Muscle of leg (tissue), 11 donors: ENCODE measurements around the gene RIBC1. TPM values are rescaled to one million over a fixed set of nuclear protein-coding genes. Genes with fewer than 3 reads are reported as not detected.
"Not testable (repeated sequence)": the region's sequence is repeated elsewhere in the genome, so short reads cannot be mapped to it uniquely, and the experiment has no call there.

ENCODE experiments used
- DNase-seq: peaks from one replicate; pipeline ENCODE4 v3.0.0; 2013
- H3K27ac ChIP-seq: one replicate; pipeline ENCODE4 v1.5.1; 2013; ENCODE audit warnings: mild to moderate bottlenecking, low read length, control low read depth
- H3K27me3 ChIP-seq: one replicate; pipeline ENCODE4 v1.6.1; 2013; ENCODE audit warnings: low read length; ENCODE audit not compliant: control insufficient read depth, insufficient read depth
- H3K36me3 ChIP-seq: one replicate; pipeline ENCODE4 v1.6.1; 2013; ENCODE audit warnings: low read length; ENCODE audit not compliant: control insufficient read depth, insufficient read depth
- H3K4me1 ChIP-seq: one replicate; pipeline ENCODE4 v1.6.1; 2013; ENCODE audit warnings: low read length; ENCODE audit not compliant: control insufficient read depth, insufficient read depth
- H3K4me3 ChIP-seq: one replicate; pipeline ENCODE4 v1.5.1; 2013; ENCODE audit warnings: low read length, control low read depth
- H3K9me3 ChIP-seq: replicated peaks from 2 replicates; pipeline ENCODE4 v1.6.1; 2013; ENCODE audit warnings: low read depth, low read length; ENCODE audit not compliant: control insufficient read depth
- WGBS: methylation state at CpG from one replicate; pipeline ENCODE4 v1.1.5; 2013; ENCODE audit warnings: missing lambda C conversion rate; ENCODE audit not compliant: insufficient coverage; 5-methylcytosine and 5-hydroxymethylcytosine counted together
- polyA plus RNA-seq, 8 donors: library from polyadenylated mRNA; unstranded; fragments of 120-200 nt; gene quantifications; one replicate each; pipeline versions ENCODE4 v1.2.1 to v1.2.3, GENCODE V29; 2013; ENCODE audit warnings: inconsistent platforms in 1 of 8, low replicate concordance in 1 of 8; ENCODE audit not compliant: insufficient read length in 8 of 8, insufficient read depth in 1 of 8
- total RNA-seq: library from RNA; stranded (reverse); fragments of 120-200 nt; gene quantifications from one replicate; pipeline ENCODE4 v1.2.4, GENCODE V29; 2013

Gene RIBC1
- total and polyA plus RNA-seq, 9 donors: 0.31 to 0.99 (median 0.54) TPM

GRCh38 chrX:53395605-53396298 is 26.9 kb upstream of the RIBC1 start:
- Histone ChIP-seq H3K4me3 (no peak overlapping the region), H3K4me1 (no peaks in the 10 kb centered on the region), H3K27me3 (no peaks in the 10 kb centered on the region), H3K9me3 (no peaks in the 10 kb centered on the region), H3K27ac (no peak overlapping the region), H3K36me3 (peaks cover 30% of the 10 kb centered on the region)
- no peak for DNase-seq
- 97% methylated on average over 2 of the region's 2 CpGs for WGBS

- Histone ChIP-seq H3K36me3 (peaks cover 30% of the 10 kb centered on the region), H3K4me3 (no peak overlapping the region), H3K27ac (no peak overlapping the region), H3K4me1 (no peaks in the 10 kb centered on the region), H3K9me3 (no peaks in the 10 kb centered on the region), H3K27me3 (no peaks in the 10 kb centered on the region)
- WGBS: no CpG with 5 or more reads among the region's 1 CpG
- DNase-seq: no peak
Observed at GRCh38 chrX:53398216-53398615, 24.5 kb upstream of the RIBC1 start.

- peaks cover 2% of the 10 kb centered on the region for H3K27me3 ChIP-seq
- H3K27ac ChIP-seq: no peak overlapping the region
- H3K4me1 ChIP-seq: no peaks in the 10 kb centered on the region
- H3K9me3 ChIP-seq: no peaks in the 10 kb centered on the region
- H3K36me3 ChIP-seq: peaks cover 64% of the 10 kb centered on the region
- WGBS: 93% methylated on average over 9 of the region's 10 CpGs
- H3K4me3 ChIP-seq: no peak overlapping the region
- no peak for DNase-seq
Observed at GRCh38 chrX:53403535-53403934, 19.1 kb upstream of the RIBC1 start.

GRCh38 chrX:53412446-53412845 is 10.2 kb upstream of the RIBC1 start:
- Histone ChIP-seq H3K36me3 (peaks cover 57% of the 10 kb centered on the region), H3K27me3 (peaks cover 3% of the 10 kb centered on the region), H3K9me3 (no peaks in the 10 kb centered on the region), H3K27ac (no peak overlapping the region), H3K4me3 (no peak overlapping the region), H3K4me1 (no peaks in the 10 kb centered on the region)
- DNase-seq: no peak
- 93% methylated on average over 2 of the region's 2 CpGs for WGBS

- not testable (repeated sequence) for DNase-seq, H3K27ac ChIP-seq, H3K4me3 ChIP-seq, H3K36me3 ChIP-seq, H3K27me3 ChIP-seq, H3K9me3 ChIP-seq
- WGBS: no CpG with 5 or more reads among the region's 3 CpGs
- peaks cover 15% of the 10 kb centered on the region for H3K4me1 ChIP-seq
Observed at GRCh38 chrX:53420351-53420750, 2.3 kb upstream of the RIBC1 start.

GRCh38 chrX:53421125-53421524 is 1.5 kb upstream of the RIBC1 start:
- H3K27ac ChIP-seq: no peak overlapping the region
- no peak for DNase-seq
- H3K4me3 ChIP-seq: peak overlapping the region; percentile 63
- peaks cover 15% of the 10 kb centered on the region for H3K4me1 ChIP-seq
- WGBS: no CpG with 5 or more reads among the region's 2 CpGs
- no peaks in the 10 kb centered on the region for H3K36me3 ChIP-seq
- H3K27me3 ChIP-seq: peaks cover 10% of the 10 kb centered on the region
- H3K9me3 ChIP-seq: no peaks in the 10 kb centered on the region

- H3K36me3 ChIP-seq: peaks cover 2% of the 10 kb centered on the region
- 10% methylated on average over 15 of the region's 15 CpGs for WGBS
- H3K4me3 ChIP-seq: peak overlapping the region; percentile 63
- H3K27ac ChIP-seq: peak overlapping the region; percentile 93
- H3K4me1 ChIP-seq: peaks cover 15% of the 10 kb centered on the region
- peaks cover 14% of the 10 kb centered on the region for H3K27me3 ChIP-seq
- no peak for DNase-seq
- H3K9me3 ChIP-seq: no peaks in the 10 kb centered on the region
Observed at GRCh38 chrX:53421772-53422085, 944 bp upstream of the RIBC1 start.

- WGBS: 5% methylated on average over 75 of the region's 75 CpGs
- peak within 1 kb of the TSS; percentile 93 for H3K27ac ChIP-seq
- DNase-seq: peak; percentile 99
- H3K4me3 ChIP-seq: peak within 1 kb of the TSS; percentile 63
- peaks cover 15% of the 10 kb centered on the region for H3K4me1 ChIP-seq
- H3K27me3 ChIP-seq: peaks cover 14% of the 10 kb centered on the region
- peaks cover 2% of the 10 kb centered on the region for H3K36me3 ChIP-seq
- H3K9me3 ChIP-seq: no peaks in the 10 kb centered on the region
Observed at GRCh38 chrX:53422086-53422860, 400 bp upstream of the RIBC1 start, which contains the start of gene SMC1A. TSS of gene SMC1A (minus strand) at chrX:53422654. CDS start at chrX:53422600, 54 bp downstream.

- no peak overlapping the region for H3K27ac ChIP-seq
- no peak for DNase-seq
- WGBS: 91% methylated on average over 8 of the region's 8 CpGs
- no peaks in the 10 kb centered on the region for H3K9me3 ChIP-seq
- H3K36me3 ChIP-seq: peaks cover 24% of the 10 kb centered on the region
- no peak overlapping the region for H3K4me3 ChIP-seq
- peaks cover 54% of the 10 kb centered on the region for H3K27me3 ChIP-seq
- H3K4me1 ChIP-seq: peaks cover 9% of the 10 kb centered on the region
Observed at GRCh38 chrX:53429755-53430154, 7.1 kb downstream of the RIBC1 start.

GRCh38 chrX:53430231-53430630 is 7.6 kb downstream of the RIBC1 start:
- Histone ChIP-seq H3K9me3 (no peaks in the 10 kb centered on the region), H3K27ac (no peak overlapping the region), H3K36me3 (peaks cover 24% of the 10 kb centered on the region), H3K4me1 (peaks cover 9% of the 10 kb centered on the region), H3K27me3 (peaks cover 57% of the 10 kb centered on the region), H3K4me3 (no peak overlapping the region)
- 73% methylated on average over 9 of the region's 9 CpGs for WGBS
- no peak for DNase-seq
